Measurements from ENCODE around the gene FMO5. TPM values are rescaled to one million over a fixed set of nuclear protein-coding genes. Genes with fewer than 3 reads are reported as not detected.

The FMO5 gene
- total and polyA plus RNA-seq, 4 donors = 36.0 to 152 (median 99.1) TPM

DNA sequence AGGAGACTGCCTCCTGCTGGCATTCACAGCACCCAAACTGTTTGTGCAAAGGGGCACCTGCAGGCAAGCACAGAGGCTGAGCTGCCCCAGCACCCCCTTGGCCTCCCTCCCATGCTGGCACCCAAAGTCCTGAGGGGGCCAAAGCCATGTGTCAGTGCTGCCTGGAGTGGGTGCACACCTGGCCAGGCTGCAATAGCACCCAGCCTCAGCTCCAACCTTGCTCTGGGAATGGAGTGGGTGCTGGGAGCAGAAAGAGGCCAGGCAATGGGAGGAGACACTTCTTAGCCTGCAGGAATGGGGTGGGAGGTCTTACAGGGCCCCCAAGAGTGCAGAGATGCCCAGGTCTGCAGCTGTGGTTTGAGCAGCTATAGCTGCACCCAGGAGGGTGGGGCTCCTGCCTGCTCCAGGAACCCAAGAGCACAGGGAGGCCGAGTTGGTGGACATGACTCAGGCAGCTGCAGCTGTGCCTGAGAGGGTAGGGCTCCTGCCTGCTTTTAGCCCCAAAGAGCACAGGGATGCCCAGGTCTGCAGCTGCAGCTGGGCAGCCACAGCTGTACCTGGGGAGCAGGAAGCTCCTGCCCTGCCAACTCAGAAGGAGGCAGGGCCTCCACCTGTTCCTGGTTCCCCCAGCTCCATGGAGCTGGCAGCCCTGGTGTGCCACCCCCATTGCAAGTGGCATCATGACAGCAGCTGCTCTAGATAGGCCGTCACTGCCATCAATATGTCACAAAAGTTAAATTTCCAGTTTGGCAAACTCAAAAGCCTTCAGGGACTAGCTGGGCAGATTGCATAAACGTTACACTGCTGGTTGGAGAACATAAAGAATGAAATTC is 12.0 kb upstream of the FMO5 start:
- no peaks in the 10 kb centered on the region for H3K36me3 ChIP-seq (ENCODE audit: control insufficient read depth in 4 of 4, insufficient read depth in 3 of 4, low read depth in 1 of 4, low read length in 3 of 4)
- no peaks in the 10 kb centered on the region for H3K9me3 ChIP-seq (ENCODE audit: control insufficient read depth in 4 of 4, low read length in 3 of 4)
- H3K9ac ChIP-seq (ENCODE audit: low read depth in 1 of 2, low read length in 2 of 2) = peak overlapping the region in 1 of 2 donors; percentile 47
- H3K27me3 ChIP-seq (ENCODE audit: control insufficient read depth in 4 of 4, insufficient read depth in 4 of 4, low read length in 3 of 4) = no peaks in the 10 kb centered on the region
- H3K4me1 ChIP-seq (ENCODE audit: control insufficient read depth in 4 of 4, insufficient read depth in 4 of 4, low read length in 3 of 4) = peaks cover 16 to 63% (median 43%) of the 10 kb centered on the region in 4 donors
- no peak overlapping the region for H3K4me3 ChIP-seq (ENCODE audit: low read depth in 1 of 3, low read length in 3 of 3)
- DNase-seq (ENCODE audit: low spot score) = no peak
- WGBS = 24% methylated on average over 3 of the region's 3 CpGs
- TF ChIP-seq RXRA (IDR thresholded peaks at IDR 0.05) (peak in 1 of 2 donors; percentile 8), HNF4G (IDR thresholded peaks at IDR 0.05) (no peak), YY1 (IDR thresholded peaks at IDR 0.05) (no peak), SP1 (IDR thresholded peaks at IDR 0.05) (no peak)
- peak overlapping the region; percentile 81 to 83 for H3K27ac ChIP-seq (ENCODE audit: low read depth in 1 of 2, low read length in 2 of 2)

DNA sequence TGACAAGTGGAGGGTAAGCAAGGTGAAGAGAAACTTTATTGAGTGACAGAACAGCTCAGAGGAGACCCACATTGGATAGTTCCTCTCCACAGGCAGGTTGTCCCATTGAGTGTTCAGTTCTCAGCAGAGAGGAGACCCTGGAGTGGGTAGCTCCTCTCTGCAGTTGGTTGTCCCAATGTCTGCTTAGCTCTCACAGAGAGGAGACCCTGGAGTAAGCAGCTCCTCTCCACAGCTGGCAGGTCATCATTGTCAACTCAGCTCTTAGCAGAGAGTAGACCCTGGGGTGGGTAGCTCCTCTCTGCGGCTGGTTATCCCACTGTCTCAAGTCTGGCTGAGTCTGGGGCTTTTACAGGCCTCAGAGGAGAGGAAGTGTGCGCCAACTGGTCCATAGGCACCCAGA is 11.3 kb upstream of the FMO5 start:
- Histone ChIP-seq H3K27me3 (ENCODE audit: control insufficient read depth in 4 of 4, insufficient read depth in 4 of 4, low read length in 3 of 4) (no peaks in the 10 kb centered on the region), H3K4me1 (ENCODE audit: control insufficient read depth in 4 of 4, insufficient read depth in 4 of 4, low read length in 3 of 4) (peaks cover 16 to 57% (median 39%) of the 10 kb centered on the region in 4 donors), H3K9me3 (ENCODE audit: control insufficient read depth in 4 of 4, low read length in 3 of 4) (no peaks in the 10 kb centered on the region), H3K27ac (ENCODE audit: low read depth in 1 of 2, low read length in 2 of 2) (peak overlapping the region; percentile 81 to 83), H3K36me3 (ENCODE audit: control insufficient read depth in 4 of 4, insufficient read depth in 3 of 4, low read depth in 1 of 4, low read length in 3 of 4) (no peaks in the 10 kb centered on the region), H3K4me3 (ENCODE audit: low read depth in 1 of 3, low read length in 3 of 3) (no peak overlapping the region), H3K9ac (ENCODE audit: low read depth in 1 of 2, low read length in 2 of 2) (peak overlapping the region in 1 of 2 donors; percentile 27)
- DNase-seq (ENCODE audit: low spot score) = no peak
- WGBS = 79% methylated on average over 2 of the region's 2 CpGs
- TF ChIP-seq, protein P1, sequence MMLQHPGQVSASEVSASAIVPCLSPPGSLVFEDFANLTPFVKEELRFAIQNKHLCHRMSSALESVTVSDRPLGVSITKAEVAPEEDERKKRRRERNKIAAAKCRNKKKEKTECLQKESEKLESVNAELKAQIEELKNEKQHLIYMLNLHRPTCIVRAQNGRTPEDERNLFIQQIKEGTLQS (IDR thresholded peaks at IDR 0.05) = no peak
- TF ChIP-seq GABPA (IDR thresholded peaks at IDR 0.05 in 1 of 2, conservative IDR thresholded peaks at IDR 0.05 in 1 of 2) (no peak), SP1 (IDR thresholded peaks at IDR 0.05) (no peak), EGR1 (IDR thresholded peaks at IDR 0.05; ENCODE audit: low read depth in 2 of 2) (no peak), YY1 (IDR thresholded peaks at IDR 0.05) (no peak), FOXA1 (IDR thresholded peaks at IDR 0.05) (no peak), FOXA2 (IDR thresholded peaks at IDR 0.05) (no peak), TAF1 (conservative IDR thresholded peaks at IDR 0.05) (no peak), JUND (IDR thresholded peaks at IDR 0.05) (no peak), NR2F2 (IDR thresholded peaks at IDR 0.05) (no peak), HNF4G (IDR thresholded peaks at IDR 0.05) (no peak), HNF4A (conservative IDR thresholded peaks at IDR 0.05) (no peak), RAD21 (IDR thresholded peaks at IDR 0.05) (no peak), RXRA (IDR thresholded peaks at IDR 0.05) (no peak)
- TF ChIP-seq, protein P2, sequence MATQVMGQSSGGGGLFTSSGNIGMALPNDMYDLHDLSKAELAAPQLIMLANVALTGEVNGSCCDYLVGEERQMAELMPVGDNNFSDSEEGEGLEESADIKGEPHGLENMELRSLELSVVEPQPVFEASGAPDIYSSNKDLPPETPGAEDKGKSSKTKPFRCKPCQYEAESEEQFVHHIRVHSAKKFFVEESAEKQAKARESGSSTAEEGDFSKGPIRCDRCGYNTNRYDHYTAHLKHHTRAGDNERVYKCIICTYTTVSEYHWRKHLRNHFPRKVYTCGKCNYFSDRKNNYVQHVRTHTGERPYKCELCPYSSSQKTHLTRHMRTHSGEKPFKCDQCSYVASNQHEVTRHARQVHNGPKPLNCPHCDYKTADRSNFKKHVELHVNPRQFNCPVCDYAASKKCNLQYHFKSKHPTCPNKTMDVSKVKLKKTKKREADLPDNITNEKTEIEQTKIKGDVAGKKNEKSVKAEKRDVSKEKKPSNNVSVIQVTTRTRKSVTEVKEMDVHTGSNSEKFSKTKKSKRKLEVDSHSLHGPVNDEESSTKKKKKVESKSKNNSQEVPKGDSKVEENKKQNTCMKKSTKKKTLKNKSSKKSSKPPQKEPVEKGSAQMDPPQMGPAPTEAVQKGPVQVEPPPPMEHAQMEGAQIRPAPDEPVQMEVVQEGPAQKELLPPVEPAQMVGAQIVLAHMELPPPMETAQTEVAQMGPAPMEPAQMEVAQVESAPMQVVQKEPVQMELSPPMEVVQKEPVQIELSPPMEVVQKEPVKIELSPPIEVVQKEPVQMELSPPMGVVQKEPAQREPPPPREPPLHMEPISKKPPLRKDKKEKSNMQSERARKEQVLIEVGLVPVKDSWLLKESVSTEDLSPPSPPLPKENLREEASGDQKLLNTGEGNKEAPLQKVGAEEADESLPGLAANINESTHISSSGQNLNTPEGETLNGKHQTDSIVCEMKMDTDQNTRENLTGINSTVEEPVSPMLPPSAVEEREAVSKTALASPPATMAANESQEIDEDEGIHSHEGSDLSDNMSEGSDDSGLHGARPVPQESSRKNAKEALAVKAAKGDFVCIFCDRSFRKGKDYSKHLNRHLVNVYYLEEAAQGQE (IDR thresholded peaks at IDR 0.05) = no peak
- TF ChIP-seq, protein P3, sequence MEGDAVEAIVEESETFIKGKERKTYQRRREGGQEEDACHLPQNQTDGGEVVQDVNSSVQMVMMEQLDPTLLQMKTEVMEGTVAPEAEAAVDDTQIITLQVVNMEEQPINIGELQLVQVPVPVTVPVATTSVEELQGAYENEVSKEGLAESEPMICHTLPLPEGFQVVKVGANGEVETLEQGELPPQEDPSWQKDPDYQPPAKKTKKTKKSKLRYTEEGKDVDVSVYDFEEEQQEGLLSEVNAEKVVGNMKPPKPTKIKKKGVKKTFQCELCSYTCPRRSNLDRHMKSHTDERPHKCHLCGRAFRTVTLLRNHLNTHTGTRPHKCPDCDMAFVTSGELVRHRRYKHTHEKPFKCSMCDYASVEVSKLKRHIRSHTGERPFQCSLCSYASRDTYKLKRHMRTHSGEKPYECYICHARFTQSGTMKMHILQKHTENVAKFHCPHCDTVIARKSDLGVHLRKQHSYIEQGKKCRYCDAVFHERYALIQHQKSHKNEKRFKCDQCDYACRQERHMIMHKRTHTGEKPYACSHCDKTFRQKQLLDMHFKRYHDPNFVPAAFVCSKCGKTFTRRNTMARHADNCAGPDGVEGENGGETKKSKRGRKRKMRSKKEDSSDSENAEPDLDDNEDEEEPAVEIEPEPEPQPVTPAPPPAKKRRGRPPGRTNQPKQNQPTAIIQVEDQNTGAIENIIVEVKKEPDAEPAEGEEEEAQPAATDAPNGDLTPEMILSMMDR (IDR thresholded peaks at IDR 0.05; ENCODE audit: low read depth, low read length, missing input control) = no peak
- TF ChIP-seq, protein P4, sequence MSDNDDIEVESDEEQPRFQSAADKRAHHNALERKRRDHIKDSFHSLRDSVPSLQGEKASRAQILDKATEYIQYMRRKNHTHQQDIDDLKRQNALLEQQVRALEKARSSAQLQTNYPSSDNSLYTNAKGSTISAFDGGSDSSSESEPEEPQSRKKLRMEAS (IDR thresholded peaks at IDR 0.05) = no peak
- TF ChIP-seq, protein P5, sequence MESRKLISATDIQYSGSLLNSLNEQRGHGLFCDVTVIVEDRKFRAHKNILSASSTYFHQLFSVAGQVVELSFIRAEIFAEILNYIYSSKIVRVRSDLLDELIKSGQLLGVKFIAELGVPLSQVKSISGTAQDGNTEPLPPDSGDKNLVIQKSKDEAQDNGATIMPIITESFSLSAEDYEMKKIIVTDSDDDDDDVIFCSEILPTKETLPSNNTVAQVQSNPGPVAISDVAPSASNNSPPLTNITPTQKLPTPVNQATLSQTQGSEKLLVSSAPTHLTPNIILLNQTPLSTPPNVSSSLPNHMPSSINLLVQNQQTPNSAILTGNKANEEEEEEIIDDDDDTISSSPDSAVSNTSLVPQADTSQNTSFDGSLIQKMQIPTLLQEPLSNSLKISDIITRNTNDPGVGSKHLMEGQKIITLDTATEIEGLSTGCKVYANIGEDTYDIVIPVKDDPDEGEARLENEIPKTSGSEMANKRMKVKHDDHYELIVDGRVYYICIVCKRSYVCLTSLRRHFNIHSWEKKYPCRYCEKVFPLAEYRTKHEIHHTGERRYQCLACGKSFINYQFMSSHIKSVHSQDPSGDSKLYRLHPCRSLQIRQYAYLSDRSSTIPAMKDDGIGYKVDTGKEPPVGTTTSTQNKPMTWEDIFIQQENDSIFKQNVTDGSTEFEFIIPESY (IDR thresholded peaks at IDR 0.05) = no peak

All from liver (tissue), 9 donors.